Measurements from ENCODE around the gene PRPF8. TPM values are rescaled to one million over a fixed set of nuclear protein-coding genes. Genes with fewer than 3 reads are reported as not detected.

PRPF8 gene
- polyA plus RNA-seq, 1 of the 3 experiments (the other 2 are of a cell fraction): 149 TPM

DNA sequence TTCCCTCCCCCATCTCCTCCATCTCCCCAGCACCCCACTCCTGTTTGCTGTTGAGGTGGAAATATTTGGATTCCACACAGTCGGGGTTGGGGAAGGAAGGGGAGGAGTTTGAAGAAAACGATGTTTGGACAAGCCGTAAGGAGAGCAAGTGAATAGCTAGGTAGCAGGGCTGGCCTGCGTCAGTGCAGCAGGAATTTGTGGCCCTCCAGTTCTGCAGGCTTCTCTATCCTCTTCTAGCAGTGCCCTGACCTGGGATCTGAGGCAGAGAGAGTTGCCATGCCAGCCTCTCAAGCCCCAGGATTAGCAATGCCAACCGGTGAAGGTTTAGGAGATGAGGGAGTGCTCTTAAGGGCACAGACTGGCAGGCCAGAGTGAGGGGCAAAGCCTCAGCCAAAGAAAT is 13.0 kb upstream of the PRPF8 start (continued):
- TF ChIP-seq, protein P1, sequence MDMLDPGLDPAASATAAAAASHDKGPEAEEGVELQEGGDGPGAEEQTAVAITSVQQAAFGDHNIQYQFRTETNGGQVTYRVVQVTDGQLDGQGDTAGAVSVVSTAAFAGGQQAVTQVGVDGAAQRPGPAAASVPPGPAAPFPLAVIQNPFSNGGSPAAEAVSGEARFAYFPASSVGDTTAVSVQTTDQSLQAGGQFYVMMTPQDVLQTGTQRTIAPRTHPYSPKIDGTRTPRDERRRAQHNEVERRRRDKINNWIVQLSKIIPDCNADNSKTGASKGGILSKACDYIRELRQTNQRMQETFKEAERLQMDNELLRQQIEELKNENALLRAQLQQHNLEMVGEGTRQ (IDR thresholded peaks at IDR 0.05; ENCODE audit: borderline replicate concordance, low read depth, low read length): no peak
- TF ChIP-seq GABPA (IDR thresholded peaks at IDR 0.05; ENCODE audit: low read depth): no peak
- TF ChIP-seq NFIC (IDR thresholded peaks at IDR 0.05; ENCODE audit: borderline replicate concordance): no peak

DNA sequence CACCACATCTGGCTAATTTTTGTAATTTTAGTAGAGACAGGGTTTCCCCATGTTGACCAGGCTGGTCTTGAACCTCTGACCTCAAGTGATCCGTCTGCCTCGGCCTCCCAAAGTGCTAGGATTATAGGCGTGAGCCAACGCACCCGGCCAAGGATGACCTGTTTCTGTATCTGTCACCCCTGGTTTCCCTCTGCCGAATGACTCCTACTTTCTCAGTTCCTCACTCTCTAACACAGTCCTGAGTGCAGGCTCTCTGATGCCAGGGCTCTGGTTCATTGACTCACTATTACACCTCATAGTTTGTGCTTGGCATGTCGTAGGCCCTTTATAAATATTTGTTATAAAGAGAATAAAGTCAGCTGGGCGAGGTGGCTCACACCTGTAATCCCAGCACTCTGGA is 10.7 kb upstream of the PRPF8 start:
- H3K9me2 ChIP-seq: no peaks in the 10 kb centered on the region
- H3K27ac ChIP-seq (ENCODE audit: low read depth in 2 of 2, low read length in 1 of 2): no peak overlapping the region
- CTCF ChIA-PET: no interaction called here
- H3K9me3 ChIP-seq: no peaks in the 10 kb centered on the region
- 76% methylated on average over 8 of the region's 8 CpGs for WGBS (ENCODE audit: low lambda C conversion rate)
- H2AFZ ChIP-seq (ENCODE audit: low read depth): no peak overlapping the region
- no peaks in the 10 kb centered on the region for H3K27me3 ChIP-seq (ENCODE audit: insufficient read depth)
- no peaks in the 10 kb centered on the region for H4K20me1 ChIP-seq (ENCODE audit: insufficient read depth)
- TF ChIP-seq RCOR1 (IDR thresholded peaks at IDR 0.05; ENCODE audit: low read length) (no peak), EP300 (IDR thresholded peaks at IDR 0.05; ENCODE audit: borderline replicate concordance in 1 of 2, low read depth in 1 of 2, low read length in 1 of 2) (no peak), TCF12 (IDR thresholded peaks at IDR 0.05) (no peak), GATA2 (CRISPR knock-in tag; IDR thresholded peaks at IDR 0.05) (no peak), RFX5 (IDR thresholded peaks at IDR 0.05; ENCODE audit: low read length) (no peak), TEAD4 (IDR thresholded peaks at IDR 0.05; ENCODE audit: borderline replicate concordance, insufficient read depth) (no peak), YY1 (IDR thresholded peaks at IDR 0.05; ENCODE audit: low read depth) (no peak), SMC3 (IDR thresholded peaks at IDR 0.05; ENCODE audit: low read depth, low read length) (no peak)
- TF ChIP-seq, protein P2, sequence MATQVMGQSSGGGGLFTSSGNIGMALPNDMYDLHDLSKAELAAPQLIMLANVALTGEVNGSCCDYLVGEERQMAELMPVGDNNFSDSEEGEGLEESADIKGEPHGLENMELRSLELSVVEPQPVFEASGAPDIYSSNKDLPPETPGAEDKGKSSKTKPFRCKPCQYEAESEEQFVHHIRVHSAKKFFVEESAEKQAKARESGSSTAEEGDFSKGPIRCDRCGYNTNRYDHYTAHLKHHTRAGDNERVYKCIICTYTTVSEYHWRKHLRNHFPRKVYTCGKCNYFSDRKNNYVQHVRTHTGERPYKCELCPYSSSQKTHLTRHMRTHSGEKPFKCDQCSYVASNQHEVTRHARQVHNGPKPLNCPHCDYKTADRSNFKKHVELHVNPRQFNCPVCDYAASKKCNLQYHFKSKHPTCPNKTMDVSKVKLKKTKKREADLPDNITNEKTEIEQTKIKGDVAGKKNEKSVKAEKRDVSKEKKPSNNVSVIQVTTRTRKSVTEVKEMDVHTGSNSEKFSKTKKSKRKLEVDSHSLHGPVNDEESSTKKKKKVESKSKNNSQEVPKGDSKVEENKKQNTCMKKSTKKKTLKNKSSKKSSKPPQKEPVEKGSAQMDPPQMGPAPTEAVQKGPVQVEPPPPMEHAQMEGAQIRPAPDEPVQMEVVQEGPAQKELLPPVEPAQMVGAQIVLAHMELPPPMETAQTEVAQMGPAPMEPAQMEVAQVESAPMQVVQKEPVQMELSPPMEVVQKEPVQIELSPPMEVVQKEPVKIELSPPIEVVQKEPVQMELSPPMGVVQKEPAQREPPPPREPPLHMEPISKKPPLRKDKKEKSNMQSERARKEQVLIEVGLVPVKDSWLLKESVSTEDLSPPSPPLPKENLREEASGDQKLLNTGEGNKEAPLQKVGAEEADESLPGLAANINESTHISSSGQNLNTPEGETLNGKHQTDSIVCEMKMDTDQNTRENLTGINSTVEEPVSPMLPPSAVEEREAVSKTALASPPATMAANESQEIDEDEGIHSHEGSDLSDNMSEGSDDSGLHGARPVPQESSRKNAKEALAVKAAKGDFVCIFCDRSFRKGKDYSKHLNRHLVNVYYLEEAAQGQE (IDR thresholded peaks at IDR 0.05; ENCODE audit: low read depth, low read length): no peak
- no peak overlapping the region for H3K9ac ChIP-seq
- H3K79me2 ChIP-seq (ENCODE audit: insufficient read depth): no peaks in the 10 kb centered on the region
- POLR2A ChIA-PET: no interaction called here
- no peak overlapping the region for H3K4me3 ChIP-seq (ENCODE audit: low read depth in 2 of 2, low read length in 1 of 2)
- no peak overlapping the region for H3K4me2 ChIP-seq
- H3F3A ChIP-seq (replicated peaks; ENCODE audit: insufficient read depth): no peaks in the 10 kb centered on the region
- H3K36me3 ChIP-seq (replicated peaks in 1 of 2; ENCODE audit: control insufficient read depth in 1 of 2, insufficient read depth in 2 of 2, low read length in 1 of 2): no peaks in the 10 kb centered on the region
- no peaks in the 10 kb centered on the region for H3K4me1 ChIP-seq (ENCODE audit: control insufficient read depth in 1 of 2, insufficient read depth in 2 of 2, low read depth in 1 of 2, low read length in 1 of 2)
- DNase-seq: no peak

DNA sequence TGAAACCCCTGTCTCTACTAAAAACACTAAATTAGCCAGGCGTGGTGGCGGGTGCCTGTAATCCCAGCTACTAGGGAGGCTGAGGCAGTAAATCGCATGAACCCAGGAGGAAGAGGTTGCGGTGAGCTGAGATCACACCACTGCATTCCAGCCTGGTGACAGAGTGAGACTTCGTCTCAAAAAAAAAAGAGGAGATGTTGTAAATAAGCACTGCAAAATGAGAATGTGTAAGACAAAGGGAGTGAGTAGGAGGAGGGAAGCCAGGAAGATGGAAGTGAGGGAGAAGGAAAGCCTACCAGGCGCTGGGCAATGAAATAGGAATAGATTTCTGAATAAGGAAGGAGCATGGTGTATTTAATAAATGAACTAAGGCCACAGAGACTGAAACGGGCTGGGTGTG is 8.7 kb upstream of the PRPF8 start:
- Histone ChIP-seq H3K9ac (no peak overlapping the region), H3K4me2 (no peak overlapping the region), H2AFZ (ENCODE audit: low read depth) (no peak overlapping the region), H3K27me3 (ENCODE audit: insufficient read depth) (no peaks in the 10 kb centered on the region), H3K79me2 (ENCODE audit: insufficient read depth) (no peaks in the 10 kb centered on the region), H3K9me2 (no peaks in the 10 kb centered on the region), H3F3A (replicated peaks; ENCODE audit: insufficient read depth) (no peaks in the 10 kb centered on the region), H3K27ac (ENCODE audit: low read depth in 2 of 2, low read length in 1 of 2) (no peak overlapping the region), H4K20me1 (ENCODE audit: insufficient read depth) (no peaks in the 10 kb centered on the region), H3K36me3 (replicated peaks in 1 of 2; ENCODE audit: control insufficient read depth in 1 of 2, insufficient read depth in 2 of 2, low read length in 1 of 2) (no peaks in the 10 kb centered on the region), H3K4me1 (ENCODE audit: control insufficient read depth in 1 of 2, insufficient read depth in 2 of 2, low read depth in 1 of 2, low read length in 1 of 2) (no peaks in the 10 kb centered on the region), H3K9me3 (no peaks in the 10 kb centered on the region), H3K4me3 (ENCODE audit: low read depth in 2 of 2, low read length in 1 of 2) (no peak overlapping the region)
- ChIA-PET POLR2A (no interaction called here), CTCF (no interaction called here)
- TF ChIP-seq TEAD4 (IDR thresholded peaks at IDR 0.05; ENCODE audit: borderline replicate concordance, insufficient read depth): no peak
- TF ChIP-seq YY1 (IDR thresholded peaks at IDR 0.05; ENCODE audit: low read depth): no peak
- no peak for TF ChIP-seq MEF2A (IDR thresholded peaks at IDR 0.05; ENCODE audit: borderline replicate concordance, low read depth)
- TF ChIP-seq SIN3A (IDR thresholded peaks at IDR 0.05; ENCODE audit: borderline replicate concordance, low read depth, low read length): no peak
- DNase-seq: no peak
- WGBS (ENCODE audit: low lambda C conversion rate): 78% methylated on average over 7 of the region's 7 CpGs
